Measurements from ENCODE around the gene ACTR8. TPM values are rescaled to one million over a fixed set of nuclear protein-coding genes. Genes with fewer than 3 reads are reported as not detected.
"Not testable (repeated sequence)": the region's sequence is repeated elsewhere in the genome, so short reads cannot be mapped to it uniquely, and the experiment has no call there.

Gene ACTR8, protein sequence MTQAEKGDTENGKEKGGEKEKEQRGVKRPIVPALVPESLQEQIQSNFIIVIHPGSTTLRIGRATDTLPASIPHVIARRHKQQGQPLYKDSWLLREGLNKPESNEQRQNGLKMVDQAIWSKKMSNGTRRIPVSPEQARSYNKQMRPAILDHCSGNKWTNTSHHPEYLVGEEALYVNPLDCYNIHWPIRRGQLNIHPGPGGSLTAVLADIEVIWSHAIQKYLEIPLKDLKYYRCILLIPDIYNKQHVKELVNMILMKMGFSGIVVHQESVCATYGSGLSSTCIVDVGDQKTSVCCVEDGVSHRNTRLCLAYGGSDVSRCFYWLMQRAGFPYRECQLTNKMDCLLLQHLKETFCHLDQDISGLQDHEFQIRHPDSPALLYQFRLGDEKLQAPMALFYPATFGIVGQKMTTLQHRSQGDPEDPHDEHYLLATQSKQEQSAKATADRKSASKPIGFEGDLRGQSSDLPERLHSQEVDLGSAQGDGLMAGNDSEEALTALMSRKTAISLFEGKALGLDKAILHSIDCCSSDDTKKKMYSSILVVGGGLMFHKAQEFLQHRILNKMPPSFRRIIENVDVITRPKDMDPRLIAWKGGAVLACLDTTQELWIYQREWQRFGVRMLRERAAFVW
- polyA plus RNA-seq (2013, experiment 1 of 4): 38.5 TPM
- 39.8 TPM for polyA plus RNA-seq (2013, experiment 2 of 4)
- 32.0 TPM for polyA plus RNA-seq (2013, experiment 3 of 4)
- polyA plus RNA-seq (2013, experiment 4 of 4): 29.7 TPM

DNA sequence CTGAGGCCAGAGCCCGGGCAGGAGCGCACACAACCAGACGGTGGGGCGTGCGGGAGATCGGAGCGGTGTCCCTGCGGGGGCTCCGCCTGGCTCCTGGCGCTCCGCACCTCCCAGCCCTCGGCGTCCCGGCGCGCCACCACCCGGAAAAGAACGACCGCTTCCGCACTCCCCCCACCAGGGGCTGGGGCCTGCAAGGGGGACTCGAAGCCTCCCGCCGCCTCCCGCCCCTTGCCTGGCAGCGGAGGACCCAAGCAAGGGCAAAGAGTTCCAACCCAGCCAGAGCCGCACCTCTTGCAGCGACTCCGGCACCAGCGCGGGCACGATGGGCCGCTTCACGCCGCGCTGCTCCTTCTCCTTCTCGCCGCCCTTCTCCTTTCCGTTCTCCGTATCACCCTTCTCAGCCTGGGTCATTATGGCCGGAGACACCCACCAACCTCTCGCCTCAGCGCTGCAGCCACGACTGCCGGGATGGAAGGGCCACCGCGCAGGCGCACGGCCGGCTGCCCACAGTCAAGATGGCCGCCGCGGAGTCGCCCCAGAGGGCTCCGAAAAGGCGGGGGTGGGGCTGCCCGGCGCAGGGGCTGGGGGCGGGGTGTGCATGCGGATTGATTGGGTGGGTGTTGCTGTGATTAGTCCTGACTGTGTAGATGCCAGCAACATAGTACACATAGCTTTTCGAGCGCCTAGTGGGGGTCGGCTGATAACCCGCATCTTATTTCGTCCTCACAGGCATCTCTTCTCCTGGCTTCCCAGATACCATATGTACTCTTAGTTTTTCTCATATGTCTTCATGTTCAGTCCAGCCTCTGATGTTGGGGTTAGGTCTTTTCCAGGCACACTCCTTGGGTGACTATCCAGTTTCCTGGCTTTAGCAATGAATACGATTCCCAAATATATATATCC, at the start of gene ACTR8:
TSS of gene ACTR8 (minus strand) at position 462 of the 903 bp plus-strand sequence. CDS start at position 411, 51 bp downstream.
- WGBS, 2 experiments: 2% methylated on average over 65 of the region's 65 CpGs
- H3K9me3 ChIP-seq (ENCODE audit: control insufficient read depth, low read length): no peaks in the 10 kb centered on the region

GRCh38 chr3:53927208-53927872, 45.4 kb upstream of the ACTR8 start:
- not testable (repeated sequence) for H3K4me1 ChIP-seq (ENCODE audit: control insufficient read depth, insufficient read depth, low read length); H3K36me3 ChIP-seq (ENCODE audit: control insufficient read depth, insufficient read depth, low read length); H3K27me3 ChIP-seq (ENCODE audit: control insufficient read depth, insufficient read depth, low read length, poor library complexity, severe bottlenecking); H3K27ac ChIP-seq (ENCODE audit: insufficient read depth, low read depth, low read length, poor library complexity, severe bottlenecking); H3K9me3 ChIP-seq (ENCODE audit: control insufficient read depth, low read length); H3K4me3 ChIP-seq (ENCODE audit: insufficient read depth, low read depth, low read length)
- WGBS, 2 experiments: 79 to 87% methylated on average over 24 to 28 of the region's 30 CpGs

More for the DNA sequence above, at the start of gene ACTR8:
- Histone ChIP-seq H3K27me3 (ENCODE audit: control insufficient read depth, insufficient read depth, low read length, poor library complexity, severe bottlenecking) (no peaks in the 10 kb centered on the region), H3K36me3 (ENCODE audit: control insufficient read depth, insufficient read depth, low read length) (peaks cover 22% of the 10 kb centered on the region), H3K4me3 (ENCODE audit: insufficient read depth, low read depth, low read length) (peak within 1 kb of the TSS; percentile 77), H3K4me1 (ENCODE audit: control insufficient read depth, insufficient read depth, low read length) (peaks cover 8% of the 10 kb centered on the region), H3K27ac (ENCODE audit: insufficient read depth, low read depth, low read length, poor library complexity, severe bottlenecking) (peak within 1 kb of the TSS; percentile 67)

DNA sequence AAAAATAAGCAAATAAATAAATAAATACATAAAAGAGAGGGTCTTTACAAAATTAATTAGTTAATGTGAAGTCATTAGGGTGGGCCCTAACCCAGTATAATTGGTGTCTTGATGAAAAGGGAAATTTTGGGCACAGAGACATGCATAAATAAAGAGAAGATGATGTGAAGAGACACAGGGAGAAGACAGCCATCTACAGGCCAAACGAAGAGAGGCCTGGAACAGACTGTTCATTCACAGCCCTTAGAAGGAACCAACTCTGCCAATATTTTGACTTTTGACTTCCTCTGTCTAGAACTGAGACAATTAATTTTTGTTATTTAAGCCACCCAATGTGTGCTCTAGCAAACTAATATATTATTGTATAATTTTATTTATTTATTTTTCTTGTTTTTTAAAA, 39.3 kb upstream of the ACTR8 start:
- H3K27ac ChIP-seq (ENCODE audit: insufficient read depth, low read depth, low read length, poor library complexity, severe bottlenecking): no peak overlapping the region
- no peaks in the 10 kb centered on the region for H3K36me3 ChIP-seq (ENCODE audit: control insufficient read depth, insufficient read depth, low read length)
- WGBS, 2 experiments: 40 to 72% methylated on average over 1 of the region's 1 CpG
- no peaks in the 10 kb centered on the region for H3K9me3 ChIP-seq (ENCODE audit: control insufficient read depth, low read length)
- H3K4me3 ChIP-seq (ENCODE audit: insufficient read depth, low read depth, low read length): no peak overlapping the region
- no peaks in the 10 kb centered on the region for H3K4me1 ChIP-seq (ENCODE audit: control insufficient read depth, insufficient read depth, low read length)
- H3K27me3 ChIP-seq (ENCODE audit: control insufficient read depth, insufficient read depth, low read length, poor library complexity, severe bottlenecking): no peaks in the 10 kb centered on the region

GRCh38 chr3:53919741-53920140, 37.8 kb upstream of the ACTR8 start:
- Histone ChIP-seq H3K36me3 (ENCODE audit: control insufficient read depth, insufficient read depth, low read length) (no peaks in the 10 kb centered on the region), H3K27me3 (ENCODE audit: control insufficient read depth, insufficient read depth, low read length, poor library complexity, severe bottlenecking) (peaks cover 7% of the 10 kb centered on the region), H3K9me3 (ENCODE audit: control insufficient read depth, low read length) (no peaks in the 10 kb centered on the region), H3K4me3 (ENCODE audit: insufficient read depth, low read depth, low read length) (no peak overlapping the region), H3K4me1 (ENCODE audit: control insufficient read depth, insufficient read depth, low read length) (no peaks in the 10 kb centered on the region), H3K27ac (ENCODE audit: insufficient read depth, low read depth, low read length, poor library complexity, severe bottlenecking) (no peak overlapping the region)
- WGBS, 2 experiments: 86 to 89% methylated on average over 1 to 2 of the region's 2 CpGs

- no peaks in the 10 kb centered on the region for H3K36me3 ChIP-seq (ENCODE audit: control insufficient read depth, insufficient read depth, low read length)
- H3K4me1 ChIP-seq (ENCODE audit: control insufficient read depth, insufficient read depth, low read length): no peaks in the 10 kb centered on the region
- no peaks in the 10 kb centered on the region for H3K9me3 ChIP-seq (ENCODE audit: control insufficient read depth, low read length)
- H3K27me3 ChIP-seq (ENCODE audit: control insufficient read depth, insufficient read depth, low read length, poor library complexity, severe bottlenecking): peaks cover 7% of the 10 kb centered on the region
- WGBS, 2 experiments: 95 to 97% methylated on average over 7 to 8 of the region's 8 CpGs
- H3K4me3 ChIP-seq (ENCODE audit: insufficient read depth, low read depth, low read length): no peak overlapping the region
- no peak overlapping the region for H3K27ac ChIP-seq (ENCODE audit: insufficient read depth, low read depth, low read length, poor library complexity, severe bottlenecking)
Measured at GRCh38 chr3:53913401-53913800, 31.4 kb upstream of the ACTR8 start.

- no peaks in the 10 kb centered on the region for H3K36me3 ChIP-seq (ENCODE audit: control insufficient read depth, insufficient read depth, low read length)
- no peaks in the 10 kb centered on the region for H3K4me1 ChIP-seq (ENCODE audit: control insufficient read depth, insufficient read depth, low read length)
- H3K27me3 ChIP-seq (ENCODE audit: control insufficient read depth, insufficient read depth, low read length, poor library complexity, severe bottlenecking): peaks cover under 1% of the 10 kb centered on the region
- 95 to 98% methylated on average over 4 to 5 of the region's 5 CpGs for WGBS, 2 experiments
- H3K4me3 ChIP-seq (ENCODE audit: insufficient read depth, low read depth, low read length): no peak overlapping the region
- H3K9me3 ChIP-seq (ENCODE audit: control insufficient read depth, low read length): no peaks in the 10 kb centered on the region
- H3K27ac ChIP-seq (ENCODE audit: insufficient read depth, low read depth, low read length, poor library complexity, severe bottlenecking): no peak overlapping the region
Measured at GRCh38 chr3:53902711-53903110, 20.8 kb upstream of the ACTR8 start.

GRCh38 chr3:53902067-53902466, 20.1 kb upstream of the ACTR8 start:
- Histone ChIP-seq H3K27ac (ENCODE audit: insufficient read depth, low read depth, low read length, poor library complexity, severe bottlenecking) (no peak overlapping the region), H3K36me3 (ENCODE audit: control insufficient read depth, insufficient read depth, low read length) (no peaks in the 10 kb centered on the region), H3K27me3 (ENCODE audit: control insufficient read depth, insufficient read depth, low read length, poor library complexity, severe bottlenecking) (peaks cover 7% of the 10 kb centered on the region), H3K9me3 (ENCODE audit: control insufficient read depth, low read length) (no peaks in the 10 kb centered on the region), H3K4me3 (ENCODE audit: insufficient read depth, low read depth, low read length) (no peak overlapping the region), H3K4me1 (ENCODE audit: control insufficient read depth, insufficient read depth, low read length) (no peaks in the 10 kb centered on the region)
- WGBS, 2 experiments: 89 to 90% methylated on average over 1 of the region's 1 CpG

GRCh38 chr3:53900666-53901331, 18.8 kb upstream of the ACTR8 start:
- Histone ChIP-seq H3K27me3 (ENCODE audit: control insufficient read depth, insufficient read depth, low read length, poor library complexity, severe bottlenecking) (peaks cover 15% of the 10 kb centered on the region), H3K27ac (ENCODE audit: insufficient read depth, low read depth, low read length, poor library complexity, severe bottlenecking) (no peak overlapping the region), H3K4me3 (ENCODE audit: insufficient read depth, low read depth, low read length) (no peak overlapping the region), H3K36me3 (ENCODE audit: control insufficient read depth, insufficient read depth, low read length) (no peaks in the 10 kb centered on the region), H3K9me3 (ENCODE audit: control insufficient read depth, low read length) (no peaks in the 10 kb centered on the region), H3K4me1 (ENCODE audit: control insufficient read depth, insufficient read depth, low read length) (no peaks in the 10 kb centered on the region)
- 87 to 90% methylated on average over 2 of the region's 2 CpGs for WGBS, 2 experiments

- H3K27ac ChIP-seq (ENCODE audit: insufficient read depth, low read depth, low read length, poor library complexity, severe bottlenecking): no peak overlapping the region
- H3K27me3 ChIP-seq (ENCODE audit: control insufficient read depth, insufficient read depth, low read length, poor library complexity, severe bottlenecking): peaks cover 23% of the 10 kb centered on the region
- no peaks in the 10 kb centered on the region for H3K9me3 ChIP-seq (ENCODE audit: control insufficient read depth, low read length)
- no peaks in the 10 kb centered on the region for H3K36me3 ChIP-seq (ENCODE audit: control insufficient read depth, insufficient read depth, low read length)
- 68 to 80% methylated on average over 2 of the region's 2 CpGs for WGBS, 2 experiments
- no peaks in the 10 kb centered on the region for H3K4me1 ChIP-seq (ENCODE audit: control insufficient read depth, insufficient read depth, low read length)
- H3K4me3 ChIP-seq (ENCODE audit: insufficient read depth, low read depth, low read length): no peak overlapping the region
Measured at GRCh38 chr3:53899750-53900149, 17.8 kb upstream of the ACTR8 start.
